ENCODE data around the gene CSDE1.

CSDE1 gene

GRCh38 chr1:114676115-114676514 is 81.7 kb downstream of the CSDE1 start:
- Mint-ChIP-seq H3K4me3 (no peak overlapping the region), H3K9me3 (no peaks in the 10 kb centered on the region), H3K27me3 (peaks cover 15% of the 10 kb centered on the region), H3K4me1 (ENCODE audit: low read depth) (no peaks in the 10 kb centered on the region), H3K36me3 (ENCODE audit: low read depth) (no peaks in the 10 kb centered on the region), H3K27ac (no peak overlapping the region)
- intact Hi-C loops (cut with micrococcal nuclease): no loop called here

GRCh38 chr1:114671939-114672275 is 85.9 kb downstream of the CSDE1 start:
- Mint-ChIP-seq H3K27me3 (peaks cover 33% of the 10 kb centered on the region), H3K27ac (no peak overlapping the region), H3K9me3 (no peaks in the 10 kb centered on the region), H3K36me3 (ENCODE audit: low read depth) (no peaks in the 10 kb centered on the region), H3K4me1 (ENCODE audit: low read depth) (no peaks in the 10 kb centered on the region), H3K4me3 (no peak overlapping the region)
- intact Hi-C loops (cut with micrococcal nuclease): loop anchor here (2.0 to 5.0 kb wide), 2 partner anchors 90 to 325 kb away; partner anchors contain the start of gene BCAS2

- intact Hi-C loops (cut with micrococcal nuclease): loop anchor here (2.0 to 5.0 kb wide), 2 partner anchors 89 to 324 kb away; partner anchors contain the start of gene BCAS2
- H3K27ac Mint-ChIP-seq: no peak overlapping the region
- H3K27me3 Mint-ChIP-seq: peaks cover 36% of the 10 kb centered on the region
- no peak overlapping the region for H3K4me3 Mint-ChIP-seq
- no peaks in the 10 kb centered on the region for H3K36me3 Mint-ChIP-seq (ENCODE audit: low read depth)
- H3K4me1 Mint-ChIP-seq (ENCODE audit: low read depth): no peaks in the 10 kb centered on the region
- H3K9me3 Mint-ChIP-seq: no peaks in the 10 kb centered on the region
Observed at GRCh38 chr1:114671011-114671938, 86.5 kb downstream of the CSDE1 start.

GRCh38 chr1:114670083-114671010 is 87.4 kb downstream of the CSDE1 start:
- H3K4me3 Mint-ChIP-seq: peak overlapping the region; percentile 81
- peak overlapping the region; percentile 45 for H3K27ac Mint-ChIP-seq
- intact Hi-C loops (cut with micrococcal nuclease): loop anchor here (2.0 to 5.0 kb wide), 2 partner anchors 88 to 324 kb away; partner anchors contain the start of gene BCAS2
- no peaks in the 10 kb centered on the region for H3K9me3 Mint-ChIP-seq
- no peaks in the 10 kb centered on the region for H3K4me1 Mint-ChIP-seq (ENCODE audit: low read depth)
- peaks cover 36% of the 10 kb centered on the region for H3K27me3 Mint-ChIP-seq
- no peaks in the 10 kb centered on the region for H3K36me3 Mint-ChIP-seq (ENCODE audit: low read depth)

GRCh38 chr1:114669562-114670082 is 88.2 kb downstream of the CSDE1 start, which contains the start of gene DENND2C:
TSS of gene DENND2C (minus strand) at chr1:114670049. CDS start at chr1:114625984, 44,065 bp downstream.
- Mint-ChIP-seq H3K9me3 (no peaks in the 10 kb centered on the region), H3K4me1 (ENCODE audit: low read depth) (no peaks in the 10 kb centered on the region), H3K36me3 (ENCODE audit: low read depth) (no peaks in the 10 kb centered on the region), H3K27me3 (peaks cover 36% of the 10 kb centered on the region), H3K4me3 (peak within 1 kb of the TSS; percentile 81), H3K27ac (peak within 1 kb of the TSS; percentile 45)
- intact Hi-C loops (cut with micrococcal nuclease): loop anchor here (2.0 to 5.0 kb wide), 2 partner anchors 87 to 323 kb away; partner anchors contain the start of gene BCAS2

GRCh38 chr1:114668784-114669561 is 88.8 kb downstream of the CSDE1 start:
- no peak overlapping the region for H3K27ac Mint-ChIP-seq
- H3K9me3 Mint-ChIP-seq: no peaks in the 10 kb centered on the region
- no peaks in the 10 kb centered on the region for H3K4me1 Mint-ChIP-seq (ENCODE audit: low read depth)
- peaks cover 34% of the 10 kb centered on the region for H3K27me3 Mint-ChIP-seq
- intact Hi-C loops (cut with micrococcal nuclease): no loop called here
- peak overlapping the region; percentile 81 for H3K4me3 Mint-ChIP-seq
- H3K36me3 Mint-ChIP-seq (ENCODE audit: low read depth): no peaks in the 10 kb centered on the region

- intact Hi-C loops (cut with micrococcal nuclease): no loop called here
- peaks cover 34% of the 10 kb centered on the region for H3K27me3 Mint-ChIP-seq
- no peak overlapping the region for H3K4me3 Mint-ChIP-seq
Observed at GRCh38 chr1:114668373-114668772, 89.4 kb downstream of the CSDE1 start.

GRCh38 chr1:114666954-114667353 is 90.8 kb downstream of the CSDE1 start:
- no peaks in the 10 kb centered on the region for H3K9me3 Mint-ChIP-seq
- no peak overlapping the region for H3K27ac Mint-ChIP-seq
- no peak overlapping the region for H3K4me3 Mint-ChIP-seq
- intact Hi-C loops (cut with micrococcal nuclease): no loop called here
- no peaks in the 10 kb centered on the region for H3K36me3 Mint-ChIP-seq (ENCODE audit: low read depth)
- peaks cover 39% of the 10 kb centered on the region for H3K27me3 Mint-ChIP-seq
- H3K4me1 Mint-ChIP-seq (ENCODE audit: low read depth): no peaks in the 10 kb centered on the region

More at GRCh38 chr1:114668373-114668772, 89.4 kb downstream of the CSDE1 start:
- no peak overlapping the region for H3K27ac Mint-ChIP-seq
- no peaks in the 10 kb centered on the region for H3K9me3 Mint-ChIP-seq
- H3K4me1 Mint-ChIP-seq (ENCODE audit: low read depth): no peaks in the 10 kb centered on the region
- no peaks in the 10 kb centered on the region for H3K36me3 Mint-ChIP-seq (ENCODE audit: low read depth)

Measured in dendritic cell treated with granulocyte-macrophage colony-stimulating factor and Interleukin-4, amounts not matched to agents 40 ng/mL and 50 ng/mL, for 4 days (primary cell).